ENCODE data around the gene AGFG1.

DNA sequence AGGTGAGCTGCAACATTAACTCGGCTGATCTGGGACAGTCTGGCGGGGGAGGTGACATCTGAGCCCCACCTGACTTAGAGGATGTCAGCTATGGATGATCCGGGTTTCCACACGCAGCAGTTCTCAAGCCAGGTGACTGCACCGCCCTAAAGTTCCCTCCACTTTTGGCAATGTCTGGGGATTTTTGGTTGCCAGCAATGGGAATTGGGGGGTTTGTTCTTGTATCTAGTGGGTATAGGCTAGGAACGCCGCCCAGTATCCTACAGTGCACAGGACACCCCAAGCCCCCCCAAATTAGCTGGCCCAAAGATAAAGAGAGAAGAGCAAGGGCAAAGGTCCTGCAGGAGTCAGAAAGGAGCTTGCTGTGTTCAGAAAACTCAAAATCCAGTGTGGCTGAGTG is 544 bp upstream of the AGFG1 start:
- TF ChIP-seq, protein P1, sequence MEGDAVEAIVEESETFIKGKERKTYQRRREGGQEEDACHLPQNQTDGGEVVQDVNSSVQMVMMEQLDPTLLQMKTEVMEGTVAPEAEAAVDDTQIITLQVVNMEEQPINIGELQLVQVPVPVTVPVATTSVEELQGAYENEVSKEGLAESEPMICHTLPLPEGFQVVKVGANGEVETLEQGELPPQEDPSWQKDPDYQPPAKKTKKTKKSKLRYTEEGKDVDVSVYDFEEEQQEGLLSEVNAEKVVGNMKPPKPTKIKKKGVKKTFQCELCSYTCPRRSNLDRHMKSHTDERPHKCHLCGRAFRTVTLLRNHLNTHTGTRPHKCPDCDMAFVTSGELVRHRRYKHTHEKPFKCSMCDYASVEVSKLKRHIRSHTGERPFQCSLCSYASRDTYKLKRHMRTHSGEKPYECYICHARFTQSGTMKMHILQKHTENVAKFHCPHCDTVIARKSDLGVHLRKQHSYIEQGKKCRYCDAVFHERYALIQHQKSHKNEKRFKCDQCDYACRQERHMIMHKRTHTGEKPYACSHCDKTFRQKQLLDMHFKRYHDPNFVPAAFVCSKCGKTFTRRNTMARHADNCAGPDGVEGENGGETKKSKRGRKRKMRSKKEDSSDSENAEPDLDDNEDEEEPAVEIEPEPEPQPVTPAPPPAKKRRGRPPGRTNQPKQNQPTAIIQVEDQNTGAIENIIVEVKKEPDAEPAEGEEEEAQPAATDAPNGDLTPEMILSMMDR (IDR thresholded peaks at IDR 0.05; ENCODE audit: insufficient read depth, low read depth, low read length), result no peak
- no peak for TF ChIP-seq EZH2 (IDR thresholded peaks at IDR 0.05; ENCODE audit: insufficient read depth, low read length)

All from astrocyte (in vitro differentiated cells and primary cell).